ENCODE data around the gene MYH9.
"Not testable (repeated sequence)": the region's sequence is repeated elsewhere in the genome, so short reads cannot be mapped to it uniquely, and the experiment has no call there.

Gene MYH9

GRCh38 chr22:36395915-36396314, 8.1 kb upstream of the MYH9 start:
- Histone ChIP-seq H3K27me3 (ENCODE audit: low read depth, low read length) (no peaks in the 10 kb centered on the region), H3K9me3 (ENCODE audit: control insufficient read depth in 1 of 2, low read length in 2 of 2) (no peaks in the 10 kb centered on the region), H3K4me3 (ENCODE audit: low read depth in 1 of 2, low read length in 2 of 2) (no peak overlapping the region), H3K36me3 (ENCODE audit: control insufficient read depth in 1 of 2, insufficient read depth in 2 of 2, low read length in 2 of 2) (no peaks in the 10 kb centered on the region), H3K4me1 (ENCODE audit: control insufficient read depth in 1 of 2, insufficient read depth in 2 of 2, low read length in 2 of 2) (peaks cover 0 to 5% of the 10 kb centered on the region in 2 donors), H3K27ac (ENCODE audit: low read length) (no peak overlapping the region)

GRCh38 chr22:36395055-36395849, 7.5 kb upstream of the MYH9 start:
- Histone ChIP-seq H3K27ac (ENCODE audit: low read length) (no peak overlapping the region), H3K4me1 (ENCODE audit: control insufficient read depth in 1 of 2, insufficient read depth in 2 of 2, low read length in 2 of 2) (peaks cover 0 to 5% of the 10 kb centered on the region in 2 donors), H3K4me3 (ENCODE audit: low read depth in 1 of 2, low read length in 2 of 2) (no peak overlapping the region), H3K9me3 (ENCODE audit: control insufficient read depth in 1 of 2, low read length in 2 of 2) (no peaks in the 10 kb centered on the region), H3K27me3 (ENCODE audit: low read depth, low read length) (no peaks in the 10 kb centered on the region), H3K36me3 (ENCODE audit: control insufficient read depth in 1 of 2, insufficient read depth in 2 of 2, low read length in 2 of 2) (no peaks in the 10 kb centered on the region)

- H3K27me3 ChIP-seq (ENCODE audit: low read depth, low read length) = no peaks in the 10 kb centered on the region
- H3K9me3 ChIP-seq (ENCODE audit: control insufficient read depth in 1 of 2, low read length in 2 of 2) = no peaks in the 10 kb centered on the region
- no peak overlapping the region for H3K4me3 ChIP-seq (ENCODE audit: low read depth in 1 of 2, low read length in 2 of 2)
- peaks cover 0 to 6% of the 10 kb centered on the region in 2 donors for H3K4me1 ChIP-seq (ENCODE audit: control insufficient read depth in 1 of 2, insufficient read depth in 2 of 2, low read length in 2 of 2)
- peaks cover 0 to 5% of the 10 kb centered on the region in 2 donors for H3K36me3 ChIP-seq (ENCODE audit: control insufficient read depth in 1 of 2, insufficient read depth in 2 of 2, low read length in 2 of 2)
- no peak overlapping the region for H3K27ac ChIP-seq (ENCODE audit: low read length)
Observed at GRCh38 chr22:36391638-36392037, 3.9 kb upstream of the MYH9 start.

GRCh38 chr22:36389122-36389521, 1.4 kb upstream of the MYH9 start:
- peak overlapping the region; percentile 65 for H3K27ac ChIP-seq (ENCODE audit: low read length)
- H3K9me3 ChIP-seq (ENCODE audit: control insufficient read depth in 1 of 2, low read length in 2 of 2); H3K27me3 ChIP-seq (ENCODE audit: low read depth, low read length); H3K4me1 ChIP-seq (ENCODE audit: control insufficient read depth in 1 of 2, insufficient read depth in 2 of 2, low read length in 2 of 2): not testable (repeated sequence)
- H3K4me3 ChIP-seq (ENCODE audit: low read depth in 1 of 2, low read length in 2 of 2) = peak overlapping the region; percentile 63 to 89
- peaks cover 0 to 18% of the 10 kb centered on the region in 2 donors for H3K36me3 ChIP-seq (ENCODE audit: control insufficient read depth in 1 of 2, insufficient read depth in 2 of 2, low read length in 2 of 2)

GRCh38 chr22:36387709-36387958, 133 bp downstream of the MYH9 start:
- peak overlapping the region; percentile 88 to 89 for H3K4me3 ChIP-seq (ENCODE audit: low read depth in 1 of 2, low read length in 2 of 2)
- no peaks in the 10 kb centered on the region for H3K9me3 ChIP-seq (ENCODE audit: control insufficient read depth in 1 of 2, low read length in 2 of 2)
- peaks cover 0 to 18% of the 10 kb centered on the region in 2 donors for H3K36me3 ChIP-seq (ENCODE audit: control insufficient read depth in 1 of 2, insufficient read depth in 2 of 2, low read length in 2 of 2)
- peak overlapping the region; percentile 91 for H3K27ac ChIP-seq (ENCODE audit: low read length)
- no peaks in the 10 kb centered on the region for H3K27me3 ChIP-seq (ENCODE audit: low read depth, low read length)
- H3K4me1 ChIP-seq (ENCODE audit: control insufficient read depth in 1 of 2, insufficient read depth in 2 of 2, low read length in 2 of 2) = peaks cover 12 to 18% of the 10 kb centered on the region in 2 donors

- Histone ChIP-seq H3K36me3 (ENCODE audit: control insufficient read depth in 1 of 2, insufficient read depth in 2 of 2, low read length in 2 of 2) (peaks cover 0 to 18% of the 10 kb centered on the region in 2 donors), H3K4me3 (ENCODE audit: low read depth in 1 of 2, low read length in 2 of 2) (peak overlapping the region; percentile 88 to 89), H3K4me1 (ENCODE audit: control insufficient read depth in 1 of 2, insufficient read depth in 2 of 2, low read length in 2 of 2) (peaks cover 12 to 19% of the 10 kb centered on the region in 2 donors), H3K9me3 (ENCODE audit: control insufficient read depth in 1 of 2, low read length in 2 of 2) (no peaks in the 10 kb centered on the region), H3K27ac (ENCODE audit: low read length) (peak overlapping the region; percentile 91), H3K27me3 (ENCODE audit: low read depth, low read length) (no peaks in the 10 kb centered on the region)
Observed at GRCh38 chr22:36386900-36387708, 663 bp downstream of the MYH9 start.

- H3K36me3 ChIP-seq (ENCODE audit: control insufficient read depth in 1 of 2, insufficient read depth in 2 of 2, low read length in 2 of 2) = peaks cover 0 to 18% of the 10 kb centered on the region in 2 donors
- peak overlapping the region; percentile 88 to 89 for H3K4me3 ChIP-seq (ENCODE audit: low read depth in 1 of 2, low read length in 2 of 2)
- H3K9me3 ChIP-seq (ENCODE audit: control insufficient read depth in 1 of 2, low read length in 2 of 2) = no peaks in the 10 kb centered on the region
- H3K27me3 ChIP-seq (ENCODE audit: low read depth, low read length) = no peaks in the 10 kb centered on the region
- H3K27ac ChIP-seq (ENCODE audit: low read length) = peak overlapping the region; percentile 91
- H3K4me1 ChIP-seq (ENCODE audit: control insufficient read depth in 1 of 2, insufficient read depth in 2 of 2, low read length in 2 of 2) = peaks cover 16 to 25% of the 10 kb centered on the region in 2 donors
Observed at GRCh38 chr22:36386351-36386899, 1.3 kb downstream of the MYH9 start.

- peak overlapping the region; percentile 88 to 89 for H3K4me3 ChIP-seq (ENCODE audit: low read depth in 1 of 2, low read length in 2 of 2)
- H3K4me1 ChIP-seq (ENCODE audit: control insufficient read depth in 1 of 2, insufficient read depth in 2 of 2, low read length in 2 of 2) = peaks cover 16 to 29% of the 10 kb centered on the region in 2 donors
- H3K36me3 ChIP-seq (ENCODE audit: control insufficient read depth in 1 of 2, insufficient read depth in 2 of 2, low read length in 2 of 2) = peaks cover 0 to 18% of the 10 kb centered on the region in 2 donors
- no peaks in the 10 kb centered on the region for H3K9me3 ChIP-seq (ENCODE audit: control insufficient read depth in 1 of 2, low read length in 2 of 2)
- peak overlapping the region; percentile 91 for H3K27ac ChIP-seq (ENCODE audit: low read length)
- H3K27me3 ChIP-seq (ENCODE audit: low read depth, low read length) = no peaks in the 10 kb centered on the region
Observed at GRCh38 chr22:36385491-36386350, 2.0 kb downstream of the MYH9 start.

GRCh38 chr22:36384766-36385481, 2.8 kb downstream of the MYH9 start:
- no peaks in the 10 kb centered on the region for H3K27me3 ChIP-seq (ENCODE audit: low read depth, low read length)
- peak overlapping the region; percentile 88 to 89 for H3K4me3 ChIP-seq (ENCODE audit: low read depth in 1 of 2, low read length in 2 of 2)
- H3K4me1 ChIP-seq (ENCODE audit: control insufficient read depth in 1 of 2, insufficient read depth in 2 of 2, low read length in 2 of 2) = peaks cover 16 to 37% of the 10 kb centered on the region in 2 donors
- peak overlapping the region; percentile 91 for H3K27ac ChIP-seq (ENCODE audit: low read length)
- peaks cover 0 to 18% of the 10 kb centered on the region in 2 donors for H3K36me3 ChIP-seq (ENCODE audit: control insufficient read depth in 1 of 2, insufficient read depth in 2 of 2, low read length in 2 of 2)
- H3K9me3 ChIP-seq (ENCODE audit: control insufficient read depth in 1 of 2, low read length in 2 of 2) = no peaks in the 10 kb centered on the region

- no peak overlapping the region for H3K27ac ChIP-seq (ENCODE audit: low read length)
- H3K4me1 ChIP-seq (ENCODE audit: control insufficient read depth in 1 of 2, insufficient read depth in 2 of 2, low read length in 2 of 2) = peaks cover 10 to 55% of the 10 kb centered on the region in 2 donors
- H3K4me3 ChIP-seq (ENCODE audit: low read depth in 1 of 2, low read length in 2 of 2) = peak overlapping the region in 1 of 2 donors; percentile 15
- H3K9me3 ChIP-seq (ENCODE audit: control insufficient read depth in 1 of 2, low read length in 2 of 2) = no peaks in the 10 kb centered on the region
- peaks cover 0 to 18% of the 10 kb centered on the region in 2 donors for H3K36me3 ChIP-seq (ENCODE audit: control insufficient read depth in 1 of 2, insufficient read depth in 2 of 2, low read length in 2 of 2)
- H3K27me3 ChIP-seq (ENCODE audit: low read depth, low read length) = no peaks in the 10 kb centered on the region
Observed at GRCh38 chr22:36383110-36383581, 4.6 kb downstream of the MYH9 start.
